Small intestine (tissue), 7 donors: ENCODE results near the gene TSC22D3. TPM values are rescaled to one million over a fixed set of nuclear protein-coding genes. Genes with fewer than 3 reads are reported as not detected.
A peak's percentile ranks its signal among the peaks of the same experiment; 100 is the strongest.

Experiments used
- DNase-seq, 2 donors: peaks; one replicate each; pipeline versions ENCODE4 v3.0.0 to v3.0.0-alpha.2; 2013
- FAIRE-seq: peaks from 2 replicates; lab custom pipeline; 2012; peaks lifted over from hg19 to GRCh38; lab: Jason Lieb, UNC
- H3K27ac ChIP-seq, 3 donors: one replicate each; pipeline ENCODE4 v1.5.1; 2013; ENCODE audit warnings: low read length in 2 of 3, mild to moderate bottlenecking in 2 of 3, control low read depth in 1 of 3, inconsistent platforms in 1 of 3, low read depth in 1 of 3, moderate library complexity in 1 of 3
- H3K27me3 ChIP-seq, 3 donors: one replicate each; pipeline ENCODE4 v1.6.1; 2013; ENCODE audit warnings: low read length in 3 of 3, inconsistent platforms in 1 of 3; ENCODE audit not compliant: control insufficient read depth in 3 of 3, insufficient read depth in 3 of 3
- H3K36me3 ChIP-seq, 3 donors: one replicate each; pipeline ENCODE4 v1.6.1; 2013; ENCODE audit warnings: low read length in 3 of 3, inconsistent platforms in 1 of 3, low read depth in 1 of 3, mild to moderate bottlenecking in 1 of 3, moderate library complexity in 1 of 3; ENCODE audit not compliant: control insufficient read depth in 3 of 3, insufficient read depth in 2 of 3
- H3K4me1 ChIP-seq, 3 donors: one replicate each; pipeline ENCODE4 v1.6.1; 2013; ENCODE audit warnings: low read length in 2 of 3, inconsistent platforms in 1 of 3, low read depth in 1 of 3, mild to moderate bottlenecking in 1 of 3, moderate library complexity in 1 of 3; ENCODE audit not compliant: control insufficient read depth in 3 of 3, insufficient read depth in 2 of 3
- H3K4me3 ChIP-seq, 3 donors: one replicate each; pipeline ENCODE4 v1.5.1; 2013; ENCODE audit warnings: low read length in 3 of 3, control low read depth in 1 of 3, inconsistent platforms in 1 of 3, low read depth in 1 of 3, mild to moderate bottlenecking in 1 of 3, moderate library complexity in 1 of 3
- H3K9me3 ChIP-seq, 2 donors: one replicate each; pipeline ENCODE4 v1.6.1; 2013; ENCODE audit warnings: low read depth in 1 of 2, low read length in 1 of 2; ENCODE audit not compliant: control insufficient read depth in 2 of 2, insufficient read depth in 1 of 2
- WGBS, 3 donors: extraction: QIAGEN DNeasy Blood & Tissue Kit; methylation state at CpG; one replicate each; pipeline ENCODE4 v1.1.7; 2013; 5-methylcytosine and 5-hydroxymethylcytosine counted together
- polyA plus RNA-seq, 4 donors: library from polyadenylated mRNA; stranded (reverse) in 3 of 4; unstranded in 1 of 4; fragments of 200-250 nt in 3 of 4; fragments of 120-200 nt in 1 of 4; gene quantifications; one replicate each; pipeline versions ENCODE4 v1.2.1 to v1.2.3, GENCODE V29; 2013
- donor health status: healthy with polysubstance abuse.
- donor health status: control.
- donor health status: control.
- donor health status: Bipolar disorder and iron deficiency.
- donor health status: healthy.

TSC22D3 gene
- polyA plus RNA-seq, 4 donors: 85.6 to 244 (median 120) TPM

DNA sequence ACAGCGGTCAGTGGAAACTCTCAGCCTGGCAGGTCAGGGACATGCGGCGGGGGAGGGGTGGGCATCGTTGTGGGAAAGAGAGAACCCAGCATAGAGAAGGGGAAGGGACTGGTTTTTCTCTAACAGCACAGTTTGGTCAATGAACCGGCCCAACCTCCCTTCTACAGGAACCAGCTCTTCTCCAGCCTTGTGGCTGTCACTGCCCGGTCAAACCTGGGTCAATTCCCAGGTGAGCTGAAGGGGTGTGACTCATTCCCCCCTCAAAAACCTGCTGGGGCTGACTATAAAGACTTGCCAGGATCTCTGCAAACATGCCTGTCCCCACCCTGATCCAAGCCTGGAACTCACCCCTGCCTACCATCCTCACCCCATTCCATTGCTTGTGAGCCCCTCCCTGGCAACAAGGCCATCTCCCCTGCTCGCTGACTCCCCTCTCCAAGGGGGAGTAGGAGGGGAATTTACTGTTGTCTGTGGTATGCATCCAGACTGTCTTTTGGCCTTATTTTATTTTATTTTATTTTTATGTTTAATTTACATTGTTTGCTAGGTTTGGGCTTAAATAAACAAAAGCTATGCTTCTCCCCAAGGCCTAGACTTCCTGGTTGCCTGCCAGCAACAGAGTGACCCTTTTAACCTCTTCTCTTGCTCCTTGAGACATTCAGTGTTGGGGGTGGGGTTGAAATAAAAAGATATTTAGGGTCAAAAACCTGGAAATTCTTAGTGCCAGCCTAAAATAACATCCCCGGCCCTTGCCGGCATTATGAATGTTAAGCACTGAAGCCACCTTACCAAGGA lies 49.6 kb downstream of the TSC22D3 start:
- no peak overlapping the region for H3K4me3 ChIP-seq
- 75 to 81% (median 76%) methylated on average over 9 of the region's 9 CpGs for WGBS, 3 donors
- no peaks in the 10 kb centered on the region for H3K27me3 ChIP-seq
- no peaks in the 10 kb centered on the region for H3K4me1 ChIP-seq
- H3K36me3 ChIP-seq: no peaks in the 10 kb centered on the region
- FAIRE-seq (no peak), DNase-seq (no peak)
- peak overlapping the region in 1 of 3 donors; percentile 68 for H3K27ac ChIP-seq
- no peaks in the 10 kb centered on the region for H3K9me3 ChIP-seq

DNA sequence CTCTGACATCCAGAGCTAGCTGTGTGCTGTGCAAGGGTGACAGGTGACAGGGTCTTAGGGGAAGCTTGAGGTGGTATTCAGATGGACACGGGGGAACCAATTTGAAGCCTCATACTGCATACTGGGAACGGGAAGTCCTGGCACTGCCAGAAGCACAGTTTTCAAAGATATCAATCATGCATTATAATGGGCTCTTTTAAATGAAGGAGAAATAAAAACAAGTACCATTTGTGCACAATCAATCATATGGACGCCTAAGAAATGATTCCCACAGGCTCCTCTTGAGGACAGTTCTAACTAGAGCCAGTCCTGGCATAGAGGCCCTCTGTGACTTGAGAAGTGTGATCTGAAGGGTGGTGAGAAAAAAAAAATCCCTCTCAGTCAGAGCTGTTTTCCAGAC lies 50.9 kb downstream of the TSC22D3 start:
- WGBS, 3 donors: 58 to 76% (median 75%) methylated on average over 3 of the region's 3 CpGs
- FAIRE-seq: no peak
- H3K4me1 ChIP-seq: no peaks in the 10 kb centered on the region

DNA sequence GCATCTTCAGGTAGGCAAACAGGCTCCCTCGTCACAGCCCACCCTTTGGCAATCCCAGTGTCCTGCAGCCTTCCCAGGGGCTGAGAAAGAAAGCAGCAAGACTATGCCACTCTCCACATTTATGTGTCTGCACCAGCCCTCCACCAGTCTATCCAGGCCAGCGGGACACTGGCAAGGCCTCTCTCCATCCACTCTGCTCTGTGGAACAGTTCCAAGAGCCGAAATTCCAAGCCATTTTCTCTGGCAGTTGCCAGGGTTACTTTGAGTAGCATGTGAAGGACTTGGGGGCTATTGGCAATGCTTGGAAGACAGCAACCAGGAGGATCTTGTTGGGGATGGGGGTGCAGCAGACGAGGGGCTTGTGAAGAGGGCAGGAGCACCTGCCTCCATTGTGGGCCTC lies 52.1 kb downstream of the TSC22D3 start:
- Histone ChIP-seq H3K36me3 (no peaks in the 10 kb centered on the region), H3K9me3 (no peaks in the 10 kb centered on the region), H3K27ac (no peak overlapping the region), H3K4me1 (peaks cover 0 to 4% (median 2%) of the 10 kb centered on the region in 3 donors), H3K27me3 (no peaks in the 10 kb centered on the region), H3K4me3 (no peak overlapping the region)
- DNase-seq (no peak), FAIRE-seq (no peak)
- 57 to 83% (median 74%) methylated on average over 4 of the region's 4 CpGs for WGBS, 3 donors

More for the DNA sequence above, 50.9 kb downstream of the TSC22D3 start:
- Histone ChIP-seq H3K9me3 (no peaks in the 10 kb centered on the region), H3K36me3 (no peaks in the 10 kb centered on the region), H3K27ac (no peak overlapping the region), H3K27me3 (no peaks in the 10 kb centered on the region), H3K4me3 (no peak overlapping the region)
- DNase-seq: no peak

DNA sequence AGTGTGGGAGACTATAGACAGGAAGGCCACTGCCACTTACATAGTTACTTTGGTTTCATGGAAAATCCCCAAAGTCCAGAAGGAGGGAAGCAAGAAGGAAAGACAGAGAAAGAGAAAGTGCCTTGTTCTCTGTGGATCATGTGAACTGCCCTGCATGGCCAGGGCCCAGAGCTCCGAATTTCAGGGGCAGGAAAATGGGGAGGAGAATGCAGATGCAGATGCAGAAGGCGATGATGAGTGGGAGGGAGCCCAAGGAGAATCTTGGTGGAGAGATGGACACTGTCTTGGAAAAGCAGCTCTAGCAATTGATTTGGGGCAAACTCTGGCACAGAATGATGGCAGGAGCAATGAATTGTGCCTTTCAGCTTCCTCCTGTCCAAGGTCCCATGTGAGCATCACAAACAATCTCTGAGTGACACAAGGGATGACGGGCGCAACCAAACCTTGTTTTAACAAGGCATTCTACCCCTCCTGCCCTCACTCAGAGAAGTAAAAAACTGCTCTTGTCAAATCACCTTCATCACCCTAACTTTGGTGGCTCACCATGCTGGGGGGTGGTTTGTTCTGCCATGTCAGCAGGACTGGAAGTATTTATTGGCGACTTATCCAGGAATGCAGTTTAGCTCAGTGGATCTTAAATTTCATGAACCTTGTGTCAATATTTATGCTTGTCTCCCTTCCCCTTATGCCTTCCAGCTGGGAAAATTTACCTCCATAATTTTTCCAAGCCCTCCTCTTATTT lies 53.5 kb downstream of the TSC22D3 start:
- Histone ChIP-seq H3K27me3 (no peaks in the 10 kb centered on the region), H3K27ac (peak overlapping the region in 1 of 3 donors; percentile 78), H3K9me3 (no peaks in the 10 kb centered on the region), H3K4me3 (no peak overlapping the region), H3K36me3 (no peaks in the 10 kb centered on the region), H3K4me1 (peaks cover 0 to 14% (median 4%) of the 10 kb centered on the region in 3 donors)
- no peak for DNase-seq
- no peak for FAIRE-seq
- WGBS, 3 donors: 68 to 82% (median 75%) methylated on average over 5 of the region's 5 CpGs

DNA sequence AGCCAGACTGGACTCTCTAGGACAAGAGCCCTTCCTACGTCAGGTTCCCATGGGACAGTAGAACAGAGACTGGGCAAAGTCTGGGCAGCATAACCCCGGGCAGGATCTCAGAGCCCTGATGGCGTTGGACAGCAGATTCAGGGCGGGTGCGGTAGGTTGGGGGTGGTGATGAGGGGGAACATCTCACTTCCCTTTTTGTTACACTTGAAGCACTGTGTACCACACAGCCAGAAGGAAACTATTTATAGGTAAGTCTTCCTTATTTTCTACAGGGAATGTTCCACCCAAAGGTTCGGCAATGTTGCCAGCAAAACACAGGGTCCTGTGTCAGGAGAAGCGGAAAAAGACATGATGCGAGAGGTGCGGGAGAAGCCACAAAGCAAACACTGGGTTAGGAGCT lies 54.3 kb downstream of the TSC22D3 start:
- Histone ChIP-seq H3K27ac (peak overlapping the region in 1 of 3 donors; percentile 78), H3K4me3 (no peak overlapping the region), H3K36me3 (no peaks in the 10 kb centered on the region), H3K4me1 (peaks cover 0 to 16% (median 4%) of the 10 kb centered on the region in 3 donors), H3K27me3 (no peaks in the 10 kb centered on the region), H3K9me3 (no peaks in the 10 kb centered on the region)
- DNase-seq (no peak), FAIRE-seq (no peak)
- 58 to 75% (median 71%) methylated on average over 9 of the region's 9 CpGs for WGBS, 3 donors

DNA sequence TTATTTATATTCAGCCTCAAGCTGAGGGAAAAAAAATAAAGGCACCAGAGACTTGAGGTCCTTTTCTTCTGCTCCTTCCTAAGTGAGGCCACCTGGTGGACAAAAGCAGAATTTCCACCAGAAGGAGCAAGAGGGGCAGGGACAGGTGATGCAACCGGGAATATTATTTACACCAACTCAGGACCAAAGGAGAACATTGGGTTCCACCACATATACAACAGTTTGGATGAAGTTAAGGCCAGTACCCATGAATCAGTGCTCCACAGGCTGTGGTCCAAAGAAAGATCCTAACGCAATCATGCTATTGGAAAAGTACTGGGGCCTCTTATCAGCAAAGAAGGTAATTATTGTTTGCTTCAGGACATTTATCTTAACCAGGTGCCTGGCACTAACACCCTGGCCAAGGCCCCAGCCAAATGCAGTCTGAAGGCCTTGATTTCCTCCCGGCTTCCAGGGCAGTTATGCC lies 57.4 kb downstream of the TSC22D3 start:
- Histone ChIP-seq H3K27me3 (no peaks in the 10 kb centered on the region), H3K27ac (peak overlapping the region in 2 of 3 donors; percentile 37 to 99), H3K9me3 (no peaks in the 10 kb centered on the region), H3K4me3 (no peak overlapping the region), H3K36me3 (peaks cover 4 to 23% (median 5%) of the 10 kb centered on the region in 3 donors), H3K4me1 (peaks cover 0 to 28% (median 4%) of the 10 kb centered on the region in 3 donors)
- DNase-seq: peak; percentile 83 to 91
- peak; percentile 26 for FAIRE-seq
- WGBS, 3 donors: 11 to 36% (median 17%) methylated on average over 3 of the region's 3 CpGs

DNA sequence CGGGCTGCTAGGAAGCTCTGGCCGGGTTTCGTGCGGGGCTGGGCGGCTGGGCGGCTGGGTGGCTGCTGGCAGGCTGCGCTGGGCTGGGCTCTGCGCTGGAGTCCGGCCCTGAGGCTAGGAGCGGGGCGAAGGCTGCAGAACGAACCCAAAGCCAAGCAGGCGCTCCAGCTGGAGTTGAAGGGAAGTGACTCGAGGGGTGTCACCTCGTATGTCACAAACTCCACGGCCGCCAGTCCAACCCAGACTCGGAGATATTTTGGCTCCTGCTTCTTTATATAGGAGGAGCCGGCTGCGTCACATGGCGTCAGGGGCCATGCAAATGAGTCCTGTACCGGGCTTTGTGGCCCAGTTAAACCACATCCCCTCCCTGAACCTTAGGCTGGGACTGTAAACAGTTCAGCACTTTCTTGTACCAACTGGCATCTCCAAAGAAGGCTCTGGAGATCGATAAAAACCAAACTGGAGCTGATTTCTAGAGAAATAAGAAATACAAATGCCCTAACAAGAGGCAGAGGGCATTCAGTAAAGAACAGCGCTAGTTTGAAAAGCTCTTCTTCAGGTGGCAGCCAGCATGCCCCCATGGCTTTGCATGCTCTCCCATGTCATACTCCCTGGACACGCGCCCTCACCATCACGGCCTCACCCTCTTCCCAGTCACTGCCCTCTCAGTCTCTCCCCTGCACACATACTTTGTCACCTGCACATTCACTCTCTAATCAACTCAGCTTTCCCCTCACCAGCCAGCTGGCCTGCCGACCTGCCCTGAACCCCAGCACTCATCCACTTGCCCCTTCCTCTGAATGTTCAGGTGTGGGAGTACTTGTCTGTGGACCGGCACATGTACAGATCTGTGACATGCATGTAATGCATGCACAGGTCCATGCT lies 58.5 kb downstream of the TSC22D3 start:
- Histone ChIP-seq H3K36me3 (peaks cover 4 to 29% (median 6%) of the 10 kb centered on the region in 3 donors), H3K27me3 (no peaks in the 10 kb centered on the region), H3K9me3 (no peaks in the 10 kb centered on the region), H3K4me3 (peak overlapping the region; percentile 72 to 92 (median 82)), H3K27ac (peak overlapping the region; percentile 85 to 99 (median 90)), H3K4me1 (peaks cover 0 to 37% (median 4%) of the 10 kb centered on the region in 3 donors)
- peak; percentile 83 to 90 for DNase-seq
- WGBS, 3 donors: 10 to 31% (median 16%) methylated on average over 25 to 29 of the region's 29 CpGs
- FAIRE-seq: no peak
